Left ventricle myocardium inferior (tissue), 1 donor: Measurements from ENCODE around the gene KCNH8. TPM values are rescaled to one million over a fixed set of nuclear protein-coding genes. Genes with fewer than 3 reads are reported as not detected.

Experiments
- DNase-seq: peaks from one replicate; pipeline ENCODE4 v3.0.0-alpha.2; 2020
- H3K27ac ChIP-seq: fragments of 200-600 bp; replicated peaks from 2 replicates; pipeline ENCODE4 v1.8.0; 2021
- H3K27me3 ChIP-seq: fragments of 200-600 bp; 2 replicates; pipeline ENCODE4 v1.8.0; 2021; ENCODE audit warnings: low read depth
- H3K36me3 ChIP-seq: fragments of 200-600 bp; 2 replicates; pipeline ENCODE4 v1.8.0; 2021
- H3K4me1 ChIP-seq: fragments of 200-600 bp; 2 replicates; pipeline ENCODE4 v1.8.0; 2021
- H3K4me3 ChIP-seq: fragments of 200-600 bp; 2 replicates; pipeline ENCODE4 v1.8.0; 2021; ENCODE audit warnings: mild to moderate bottlenecking, moderate library complexity
- H3K9me3 ChIP-seq: fragments of 200-600 bp; replicated peaks from 2 replicates; pipeline ENCODE4 v1.8.0; 2021
- intact Hi-C: fragments of 100-400 bp; cut with micrococcal nuclease; formaldehyde crosslinking; loops from one replicate; pipeline ENCODE4 v1.11.0; 2022
- total RNA-seq: library from RNA; stranded (reverse); fragmentation: NEBNext Ultra II Directional; extraction: Animal tissue kit (Norgen Biotek cat#: 25700); gene quantifications from one replicate; pipeline ENCODE4 v1.2.1, GENCODE V29; 2021
- TF ChIP-seq, protein P1 (sequence below): fragments of 200-600 bp; IDR thresholded peaks from 2 replicates; pipeline ENCODE4 v1.8.0; 2021; ENCODE audit warnings: antibody characterized with exemption, mild to moderate bottlenecking, borderline replicate concordance
- donor health status: DM: no; HTN: yes; CAD: no; lungs with severe emphysema.

The KCNH8 gene
- total RNA-seq, 1 donor from 2014 or later: 0.05 TPM

DNA sequence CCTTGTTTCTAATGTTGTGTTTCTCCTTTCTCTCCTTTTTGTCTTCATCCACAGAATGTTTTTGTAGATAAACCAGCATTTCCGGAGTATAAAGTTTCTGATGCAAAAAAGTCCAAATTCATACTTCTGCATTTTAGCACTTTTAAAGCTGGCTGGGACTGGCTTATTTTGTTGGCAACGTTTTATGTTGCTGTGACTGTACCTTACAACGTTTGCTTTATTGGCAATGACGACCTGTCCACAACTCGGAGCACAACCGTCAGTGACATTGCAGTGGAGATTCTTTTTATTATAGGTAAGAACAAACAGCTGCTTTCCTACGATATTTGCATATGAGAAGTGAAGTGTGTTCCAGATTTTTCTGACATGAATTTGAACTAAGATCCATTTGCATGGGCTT lies 199.4 kb downstream of the KCNH8 start:
- TF ChIP-seq, protein P1, sequence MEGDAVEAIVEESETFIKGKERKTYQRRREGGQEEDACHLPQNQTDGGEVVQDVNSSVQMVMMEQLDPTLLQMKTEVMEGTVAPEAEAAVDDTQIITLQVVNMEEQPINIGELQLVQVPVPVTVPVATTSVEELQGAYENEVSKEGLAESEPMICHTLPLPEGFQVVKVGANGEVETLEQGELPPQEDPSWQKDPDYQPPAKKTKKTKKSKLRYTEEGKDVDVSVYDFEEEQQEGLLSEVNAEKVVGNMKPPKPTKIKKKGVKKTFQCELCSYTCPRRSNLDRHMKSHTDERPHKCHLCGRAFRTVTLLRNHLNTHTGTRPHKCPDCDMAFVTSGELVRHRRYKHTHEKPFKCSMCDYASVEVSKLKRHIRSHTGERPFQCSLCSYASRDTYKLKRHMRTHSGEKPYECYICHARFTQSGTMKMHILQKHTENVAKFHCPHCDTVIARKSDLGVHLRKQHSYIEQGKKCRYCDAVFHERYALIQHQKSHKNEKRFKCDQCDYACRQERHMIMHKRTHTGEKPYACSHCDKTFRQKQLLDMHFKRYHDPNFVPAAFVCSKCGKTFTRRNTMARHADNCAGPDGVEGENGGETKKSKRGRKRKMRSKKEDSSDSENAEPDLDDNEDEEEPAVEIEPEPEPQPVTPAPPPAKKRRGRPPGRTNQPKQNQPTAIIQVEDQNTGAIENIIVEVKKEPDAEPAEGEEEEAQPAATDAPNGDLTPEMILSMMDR: no peak
- no peak for DNase-seq
- Histone ChIP-seq H3K4me1 (no peaks in the 10 kb centered on the region), H3K9me3 (no peaks in the 10 kb centered on the region), H3K27me3 (no peaks in the 10 kb centered on the region), H3K36me3 (no peaks in the 10 kb centered on the region), H3K27ac (no peak overlapping the region), H3K4me3 (no peak overlapping the region)
- intact Hi-C loops: no loop called here

DNA sequence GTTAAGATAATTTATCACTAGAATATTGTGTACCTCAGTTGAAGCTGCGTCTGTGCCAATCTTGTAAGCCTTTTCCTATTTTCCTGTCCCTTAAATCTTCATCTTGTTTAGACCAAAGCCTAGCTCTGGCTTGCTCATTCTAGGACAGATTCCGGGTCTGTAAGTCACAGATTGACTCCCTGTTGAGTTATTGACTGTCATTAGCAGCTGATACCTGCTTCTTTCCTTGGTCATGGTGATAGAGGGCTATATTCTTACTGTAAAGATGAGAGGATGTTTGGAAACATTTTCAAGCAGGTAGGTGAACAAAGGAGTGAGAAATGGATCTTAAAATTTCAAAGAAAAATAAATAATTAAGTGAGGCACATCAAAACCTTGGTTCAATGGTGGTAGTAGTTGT lies 200.2 kb downstream of the KCNH8 start:
- Histone ChIP-seq H3K9me3 (no peaks in the 10 kb centered on the region), H3K4me3 (no peak overlapping the region), H3K4me1 (no peaks in the 10 kb centered on the region), H3K27ac (no peak overlapping the region), H3K27me3 (no peaks in the 10 kb centered on the region), H3K36me3 (no peaks in the 10 kb centered on the region)
- intact Hi-C loops: no loop called here
- TF ChIP-seq, protein P1: no peak
- DNase-seq: no peak

DNA sequence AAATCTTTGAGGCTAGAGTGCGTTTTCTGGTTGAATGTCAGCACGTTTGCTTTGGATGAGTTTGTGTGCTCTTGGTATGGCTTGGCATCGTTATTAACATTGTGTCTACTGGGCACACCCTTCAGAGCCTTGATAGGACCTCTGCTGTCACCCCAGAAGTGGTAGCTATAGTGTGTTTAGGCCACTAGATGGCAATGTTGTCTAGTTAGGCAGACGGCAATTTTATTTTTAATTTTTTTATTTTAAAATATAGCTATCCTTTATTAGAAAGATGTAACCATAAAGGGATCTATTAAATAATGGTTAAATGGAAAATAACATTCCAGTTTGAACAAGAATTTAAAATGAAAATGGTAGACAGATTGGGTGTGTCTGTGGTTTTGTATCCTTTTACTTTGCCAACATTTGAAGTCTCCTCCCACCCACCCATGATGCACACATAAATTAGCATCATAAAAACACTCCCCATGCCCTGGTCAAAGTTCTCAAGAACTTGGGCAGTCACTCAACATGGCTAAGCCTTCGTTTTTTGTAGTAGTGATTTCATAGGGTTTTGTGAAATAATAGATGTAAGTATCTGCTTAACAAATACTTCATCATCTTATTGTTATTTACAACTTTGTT lies 200.7 kb downstream of the KCNH8 start:
- H3K9me3 ChIP-seq: peaks cover 5% of the 10 kb centered on the region

DNA sequence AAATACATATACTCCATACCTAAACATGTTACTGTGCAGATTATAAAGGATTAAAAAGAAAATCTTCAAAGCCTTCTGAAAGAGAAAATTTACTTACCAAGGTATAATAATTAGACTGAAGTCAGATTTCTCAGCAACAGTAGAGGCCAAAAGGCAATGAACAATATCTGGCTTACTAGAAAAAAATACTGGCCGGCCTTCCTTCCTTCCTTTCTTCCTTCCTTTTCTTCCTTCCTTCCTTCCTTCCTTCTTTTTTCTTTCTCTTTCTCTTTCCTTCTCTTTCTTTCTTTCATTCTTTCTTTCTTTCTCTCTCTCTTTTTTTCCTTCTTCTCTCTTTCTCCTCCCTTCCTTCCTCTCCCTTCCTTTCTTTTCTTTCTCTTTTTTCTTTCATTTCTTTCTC lies 209.6 kb downstream of the KCNH8 start:
- peaks cover 13% of the 10 kb centered on the region for H3K9me3 ChIP-seq
- no peaks in the 10 kb centered on the region for H3K4me1 ChIP-seq
- no peak overlapping the region for H3K4me3 ChIP-seq
- TF ChIP-seq, protein P1: no peak
- no peak overlapping the region for H3K27ac ChIP-seq
- H3K36me3 ChIP-seq: no peaks in the 10 kb centered on the region
- H3K27me3 ChIP-seq: no peaks in the 10 kb centered on the region
- intact Hi-C loops: no loop called here
- no peak for DNase-seq

More for the DNA sequence above, 200.7 kb downstream of the KCNH8 start:
- Histone ChIP-seq H3K36me3 (no peaks in the 10 kb centered on the region), H3K27ac (no peak overlapping the region), H3K4me1 (no peaks in the 10 kb centered on the region), H3K4me3 (no peak overlapping the region), H3K27me3 (no peaks in the 10 kb centered on the region)
- intact Hi-C loops: no loop called here
- TF ChIP-seq, protein P1: peak; percentile 76
- no peak for DNase-seq

DNA sequence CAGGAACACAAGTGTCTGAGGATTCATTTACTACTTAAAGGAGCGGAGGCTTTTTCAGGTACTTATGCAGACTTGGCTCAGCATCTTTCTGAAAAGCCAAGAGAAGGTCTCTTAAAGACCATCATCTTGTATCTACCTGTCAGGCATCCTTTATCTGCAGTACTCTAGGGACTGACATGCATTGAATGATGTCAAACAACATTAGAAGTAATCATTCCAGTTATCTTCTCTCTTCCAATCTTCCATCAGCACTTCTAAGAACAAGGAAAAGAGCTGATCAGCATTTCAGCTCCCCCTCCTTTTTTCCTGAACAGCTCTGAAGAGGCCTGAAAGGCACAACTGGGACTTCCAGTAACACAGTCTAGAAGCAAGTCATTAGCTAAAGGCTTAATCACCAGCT lies 214.8 kb downstream of the KCNH8 start:
- peaks cover 3% of the 10 kb centered on the region for H3K4me1 ChIP-seq
- intact Hi-C loops: no loop called here
- H3K9me3 ChIP-seq: no peaks in the 10 kb centered on the region
- H3K4me3 ChIP-seq: no peak overlapping the region
- H3K27me3 ChIP-seq: no peaks in the 10 kb centered on the region
- H3K36me3 ChIP-seq: no peaks in the 10 kb centered on the region
- DNase-seq: no peak
- TF ChIP-seq, protein P1: no peak
- H3K27ac ChIP-seq: no peak overlapping the region
